ENCODE results near the gene AKNA. TPM values are rescaled to one million over a fixed set of nuclear protein-coding genes. Genes with fewer than 3 reads are reported as not detected.

Gene AKNA
- total RNA-seq, 1 experiment from 2014 or later = 29.3 TPM

DNA sequence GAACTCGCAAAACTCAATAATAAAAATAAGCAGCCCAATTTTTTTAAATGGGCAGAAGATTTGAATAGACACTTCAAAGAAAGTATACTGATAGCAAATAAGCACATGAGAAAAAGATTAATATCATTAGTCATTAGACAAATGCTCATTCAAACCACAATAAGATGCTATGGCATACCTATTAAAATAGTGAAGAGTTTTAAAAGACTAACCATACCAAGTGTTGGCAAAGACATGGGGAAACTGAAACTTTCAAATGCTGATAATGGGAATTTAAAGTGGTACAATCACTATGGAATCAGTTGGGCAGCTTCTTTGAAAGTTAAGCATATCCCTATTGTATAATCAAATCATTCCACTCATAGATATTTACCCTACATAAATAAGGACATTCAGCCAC is 91.4 kb downstream of the AKNA start (continued):
- TF ChIP-seq, protein P1, sequence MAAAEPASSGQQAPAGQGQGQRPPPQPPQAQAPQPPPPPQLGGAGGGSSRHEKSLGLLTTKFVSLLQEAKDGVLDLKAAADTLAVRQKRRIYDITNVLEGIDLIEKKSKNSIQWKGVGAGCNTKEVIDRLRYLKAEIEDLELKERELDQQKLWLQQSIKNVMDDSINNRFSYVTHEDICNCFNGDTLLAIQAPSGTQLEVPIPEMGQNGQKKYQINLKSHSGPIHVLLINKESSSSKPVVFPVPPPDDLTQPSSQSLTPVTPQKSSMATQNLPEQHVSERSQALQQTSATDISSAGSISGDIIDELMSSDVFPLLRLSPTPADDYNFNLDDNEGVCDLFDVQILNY (CRISPR knock-in tag; IDR thresholded peaks at IDR 0.05) = no peak
- TF ChIP-seq IRF2 (CRISPR knock-in tag; IDR thresholded peaks at IDR 0.05; ENCODE audit: borderline replicate concordance, low read depth) = no peak
- TF ChIP-seq, protein P2, sequence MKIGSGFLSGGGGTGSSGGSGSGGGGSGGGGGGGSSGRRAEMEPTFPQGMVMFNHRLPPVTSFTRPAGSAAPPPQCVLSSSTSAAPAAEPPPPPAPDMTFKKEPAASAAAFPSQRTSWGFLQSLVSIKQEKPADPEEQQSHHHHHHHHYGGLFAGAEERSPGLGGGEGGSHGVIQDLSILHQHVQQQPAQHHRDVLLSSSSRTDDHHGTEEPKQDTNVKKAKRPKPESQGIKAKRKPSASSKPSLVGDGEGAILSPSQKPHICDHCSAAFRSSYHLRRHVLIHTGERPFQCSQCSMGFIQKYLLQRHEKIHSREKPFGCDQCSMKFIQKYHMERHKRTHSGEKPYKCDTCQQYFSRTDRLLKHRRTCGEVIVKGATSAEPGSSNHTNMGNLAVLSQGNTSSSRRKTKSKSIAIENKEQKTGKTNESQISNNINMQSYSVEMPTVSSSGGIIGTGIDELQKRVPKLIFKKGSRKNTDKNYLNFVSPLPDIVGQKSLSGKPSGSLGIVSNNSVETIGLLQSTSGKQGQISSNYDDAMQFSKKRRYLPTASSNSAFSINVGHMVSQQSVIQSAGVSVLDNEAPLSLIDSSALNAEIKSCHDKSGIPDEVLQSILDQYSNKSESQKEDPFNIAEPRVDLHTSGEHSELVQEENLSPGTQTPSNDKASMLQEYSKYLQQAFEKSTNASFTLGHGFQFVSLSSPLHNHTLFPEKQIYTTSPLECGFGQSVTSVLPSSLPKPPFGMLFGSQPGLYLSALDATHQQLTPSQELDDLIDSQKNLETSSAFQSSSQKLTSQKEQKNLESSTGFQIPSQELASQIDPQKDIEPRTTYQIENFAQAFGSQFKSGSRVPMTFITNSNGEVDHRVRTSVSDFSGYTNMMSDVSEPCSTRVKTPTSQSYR (CRISPR knock-in tag; IDR thresholded peaks at IDR 0.05) = no peak
- TF ChIP-seq, protein P3, sequence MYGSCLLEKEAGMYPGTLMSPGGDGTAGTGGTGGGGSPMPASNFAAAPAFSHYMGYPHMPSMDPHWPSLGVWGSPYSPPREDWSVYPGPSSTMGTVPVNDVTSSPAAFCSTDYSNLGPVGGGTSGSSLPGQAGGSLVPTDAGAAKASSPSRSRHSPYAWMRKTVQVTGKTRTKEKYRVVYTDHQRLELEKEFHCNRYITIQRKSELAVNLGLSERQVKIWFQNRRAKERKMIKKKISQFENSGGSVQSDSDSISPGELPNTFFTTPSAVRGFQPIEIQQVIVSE (CRISPR knock-in tag; IDR thresholded peaks at IDR 0.05; ENCODE audit: borderline replicate concordance) = no peak
- TF ChIP-seq, protein P4, sequence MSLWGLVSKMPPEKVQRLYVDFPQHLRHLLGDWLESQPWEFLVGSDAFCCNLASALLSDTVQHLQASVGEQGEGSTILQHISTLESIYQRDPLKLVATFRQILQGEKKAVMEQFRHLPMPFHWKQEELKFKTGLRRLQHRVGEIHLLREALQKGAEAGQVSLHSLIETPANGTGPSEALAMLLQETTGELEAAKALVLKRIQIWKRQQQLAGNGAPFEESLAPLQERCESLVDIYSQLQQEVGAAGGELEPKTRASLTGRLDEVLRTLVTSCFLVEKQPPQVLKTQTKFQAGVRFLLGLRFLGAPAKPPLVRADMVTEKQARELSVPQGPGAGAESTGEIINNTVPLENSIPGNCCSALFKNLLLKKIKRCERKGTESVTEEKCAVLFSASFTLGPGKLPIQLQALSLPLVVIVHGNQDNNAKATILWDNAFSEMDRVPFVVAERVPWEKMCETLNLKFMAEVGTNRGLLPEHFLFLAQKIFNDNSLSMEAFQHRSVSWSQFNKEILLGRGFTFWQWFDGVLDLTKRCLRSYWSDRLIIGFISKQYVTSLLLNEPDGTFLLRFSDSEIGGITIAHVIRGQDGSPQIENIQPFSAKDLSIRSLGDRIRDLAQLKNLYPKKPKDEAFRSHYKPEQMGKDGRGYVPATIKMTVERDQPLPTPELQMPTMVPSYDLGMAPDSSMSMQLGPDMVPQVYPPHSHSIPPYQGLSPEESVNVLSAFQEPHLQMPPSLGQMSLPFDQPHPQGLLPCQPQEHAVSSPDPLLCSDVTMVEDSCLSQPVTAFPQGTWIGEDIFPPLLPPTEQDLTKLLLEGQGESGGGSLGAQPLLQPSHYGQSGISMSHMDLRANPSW (CRISPR knock-in tag; conservative IDR thresholded peaks at IDR 0.05; ENCODE audit: low read depth) = no peak
- TF ChIP-seq, protein P5, sequence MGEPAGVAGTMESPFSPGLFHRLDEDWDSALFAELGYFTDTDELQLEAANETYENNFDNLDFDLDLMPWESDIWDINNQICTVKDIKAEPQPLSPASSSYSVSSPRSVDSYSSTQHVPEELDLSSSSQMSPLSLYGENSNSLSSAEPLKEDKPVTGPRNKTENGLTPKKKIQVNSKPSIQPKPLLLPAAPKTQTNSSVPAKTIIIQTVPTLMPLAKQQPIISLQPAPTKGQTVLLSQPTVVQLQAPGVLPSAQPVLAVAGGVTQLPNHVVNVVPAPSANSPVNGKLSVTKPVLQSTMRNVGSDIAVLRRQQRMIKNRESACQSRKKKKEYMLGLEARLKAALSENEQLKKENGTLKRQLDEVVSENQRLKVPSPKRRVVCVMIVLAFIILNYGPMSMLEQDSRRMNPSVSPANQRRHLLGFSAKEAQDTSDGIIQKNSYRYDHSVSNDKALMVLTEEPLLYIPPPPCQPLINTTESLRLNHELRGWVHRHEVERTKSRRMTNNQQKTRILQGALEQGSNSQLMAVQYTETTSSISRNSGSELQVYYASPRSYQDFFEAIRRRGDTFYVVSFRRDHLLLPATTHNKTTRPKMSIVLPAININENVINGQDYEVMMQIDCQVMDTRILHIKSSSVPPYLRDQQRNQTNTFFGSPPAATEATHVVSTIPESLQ (CRISPR knock-in tag; IDR thresholded peaks at IDR 0.05) = no peak

DNA sequence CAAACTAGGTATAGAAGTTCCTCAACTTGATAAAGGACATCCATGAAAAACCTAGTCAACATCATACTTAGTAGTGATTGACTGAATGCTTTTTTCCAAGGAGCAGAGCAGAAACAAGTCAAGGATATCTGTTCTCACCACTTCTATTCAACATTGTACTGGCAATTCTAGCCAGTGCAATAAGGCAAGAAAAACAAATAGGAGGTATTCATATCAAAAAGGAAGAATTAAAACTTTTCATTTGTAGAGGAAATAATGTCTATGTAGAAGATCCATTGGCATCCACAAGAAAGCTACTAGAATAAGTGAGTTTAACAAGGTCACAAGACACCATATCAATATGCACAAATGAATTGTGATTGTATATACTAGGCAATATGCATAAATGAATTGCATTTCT is 93.1 kb downstream of the AKNA start:
- CTCF ChIA-PET = interaction anchor here (2.1 kb wide), 1 partner anchor 212 kb away, joined by 6 read pairs; no protein-coding TSS in a partner anchor
- ATAC-seq = no peak
- TF ChIP-seq ZNF232 (CRISPR knock-in tag; IDR thresholded peaks at IDR 0.05) (no peak), GRHL2 (CRISPR knock-in tag; IDR thresholded peaks at IDR 0.05; ENCODE audit: insufficient replicate concordance, severe bottlenecking) (no peak), SMAD3 (CRISPR knock-in tag; IDR thresholded peaks at IDR 0.05; ENCODE audit: borderline replicate concordance) (no peak), ZNF416 (CRISPR knock-in tag; IDR thresholded peaks at IDR 0.05) (no peak), ESRRA (CRISPR knock-in tag; IDR thresholded peaks at IDR 0.05; ENCODE audit: borderline replicate concordance) (no peak)
- TF ChIP-seq, protein P1 (CRISPR knock-in tag; IDR thresholded peaks at IDR 0.05) = no peak
- TF ChIP-seq, protein P5 (CRISPR knock-in tag; IDR thresholded peaks at IDR 0.05) = no peak
- TF ChIP-seq, protein P6, sequence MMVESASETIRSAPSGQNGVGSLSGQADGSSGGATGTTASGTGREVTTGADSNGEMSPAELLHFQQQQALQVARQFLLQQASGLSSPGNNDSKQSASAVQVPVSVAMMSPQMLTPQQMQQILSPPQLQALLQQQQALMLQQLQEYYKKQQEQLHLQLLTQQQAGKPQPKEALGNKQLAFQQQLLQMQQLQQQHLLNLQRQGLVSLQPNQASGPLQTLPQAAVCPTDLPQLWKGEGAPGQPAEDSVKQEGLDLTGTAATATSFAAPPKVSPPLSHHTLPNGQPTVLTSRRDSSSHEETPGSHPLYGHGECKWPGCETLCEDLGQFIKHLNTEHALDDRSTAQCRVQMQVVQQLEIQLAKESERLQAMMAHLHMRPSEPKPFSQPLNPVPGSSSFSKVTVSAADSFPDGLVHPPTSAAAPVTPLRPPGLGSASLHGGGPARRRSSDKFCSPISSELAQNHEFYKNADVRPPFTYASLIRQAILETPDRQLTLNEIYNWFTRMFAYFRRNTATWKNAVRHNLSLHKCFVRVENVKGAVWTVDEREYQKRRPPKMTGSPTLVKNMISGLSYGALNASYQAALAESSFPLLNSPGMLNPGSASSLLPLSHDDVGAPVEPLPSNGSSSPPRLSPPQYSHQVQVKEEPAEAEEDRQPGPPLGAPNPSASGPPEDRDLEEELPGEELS (CRISPR knock-in tag; IDR thresholded peaks at IDR 0.05) = no peak
- TF ChIP-seq, protein P7, sequence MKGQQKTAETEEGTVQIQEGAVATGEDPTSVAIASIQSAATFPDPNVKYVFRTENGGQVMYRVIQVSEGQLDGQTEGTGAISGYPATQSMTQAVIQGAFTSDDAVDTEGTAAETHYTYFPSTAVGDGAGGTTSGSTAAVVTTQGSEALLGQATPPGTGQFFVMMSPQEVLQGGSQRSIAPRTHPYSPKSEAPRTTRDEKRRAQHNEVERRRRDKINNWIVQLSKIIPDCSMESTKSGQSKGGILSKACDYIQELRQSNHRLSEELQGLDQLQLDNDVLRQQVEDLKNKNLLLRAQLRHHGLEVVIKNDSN (CRISPR knock-in tag; IDR thresholded peaks at IDR 0.05) = no peak
- TF ChIP-seq, protein P8, sequence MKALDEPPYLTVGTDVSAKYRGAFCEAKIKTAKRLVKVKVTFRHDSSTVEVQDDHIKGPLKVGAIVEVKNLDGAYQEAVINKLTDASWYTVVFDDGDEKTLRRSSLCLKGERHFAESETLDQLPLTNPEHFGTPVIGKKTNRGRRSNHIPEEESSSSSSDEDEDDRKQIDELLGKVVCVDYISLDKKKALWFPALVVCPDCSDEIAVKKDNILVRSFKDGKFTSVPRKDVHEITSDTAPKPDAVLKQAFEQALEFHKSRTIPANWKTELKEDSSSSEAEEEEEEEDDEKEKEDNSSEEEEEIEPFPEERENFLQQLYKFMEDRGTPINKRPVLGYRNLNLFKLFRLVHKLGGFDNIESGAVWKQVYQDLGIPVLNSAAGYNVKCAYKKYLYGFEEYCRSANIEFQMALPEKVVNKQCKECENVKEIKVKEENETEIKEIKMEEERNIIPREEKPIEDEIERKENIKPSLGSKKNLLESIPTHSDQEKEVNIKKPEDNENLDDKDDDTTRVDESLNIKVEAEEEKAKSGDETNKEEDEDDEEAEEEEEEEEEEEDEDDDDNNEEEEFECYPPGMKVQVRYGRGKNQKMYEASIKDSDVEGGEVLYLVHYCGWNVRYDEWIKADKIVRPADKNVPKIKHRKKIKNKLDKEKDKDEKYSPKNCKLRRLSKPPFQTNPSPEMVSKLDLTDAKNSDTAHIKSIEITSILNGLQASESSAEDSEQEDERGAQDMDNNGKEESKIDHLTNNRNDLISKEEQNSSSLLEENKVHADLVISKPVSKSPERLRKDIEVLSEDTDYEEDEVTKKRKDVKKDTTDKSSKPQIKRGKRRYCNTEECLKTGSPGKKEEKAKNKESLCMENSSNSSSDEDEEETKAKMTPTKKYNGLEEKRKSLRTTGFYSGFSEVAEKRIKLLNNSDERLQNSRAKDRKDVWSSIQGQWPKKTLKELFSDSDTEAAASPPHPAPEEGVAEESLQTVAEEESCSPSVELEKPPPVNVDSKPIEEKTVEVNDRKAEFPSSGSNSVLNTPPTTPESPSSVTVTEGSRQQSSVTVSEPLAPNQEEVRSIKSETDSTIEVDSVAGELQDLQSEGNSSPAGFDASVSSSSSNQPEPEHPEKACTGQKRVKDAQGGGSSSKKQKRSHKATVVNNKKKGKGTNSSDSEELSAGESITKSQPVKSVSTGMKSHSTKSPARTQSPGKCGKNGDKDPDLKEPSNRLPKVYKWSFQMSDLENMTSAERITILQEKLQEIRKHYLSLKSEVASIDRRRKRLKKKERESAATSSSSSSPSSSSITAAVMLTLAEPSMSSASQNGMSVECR (CRISPR knock-in tag; IDR thresholded peaks at IDR 0.05; ENCODE audit: borderline replicate concordance) = no peak

More for the DNA sequence above, 93.1 kb downstream of the AKNA start:
- no peak overlapping the region for H3K4me3 Mint-ChIP-seq
- no peaks in the 10 kb centered on the region for H3K4me1 Mint-ChIP-seq
- H3K9me3 Mint-ChIP-seq = peaks cover 27% of the 10 kb centered on the region
- H3K27me3 Mint-ChIP-seq (ENCODE audit: low read depth) = no peaks in the 10 kb centered on the region
- DNase-seq (ENCODE audit: low spot score) = no peak
- POLR2A ChIA-PET = no interaction called here
- H3K36me3 Mint-ChIP-seq = peaks cover 69% of the 10 kb centered on the region
- no peak overlapping the region for H3K27ac Mint-ChIP-seq
